ENCODE data around the gene NUFIP1.

NUFIP1 gene

DNA sequence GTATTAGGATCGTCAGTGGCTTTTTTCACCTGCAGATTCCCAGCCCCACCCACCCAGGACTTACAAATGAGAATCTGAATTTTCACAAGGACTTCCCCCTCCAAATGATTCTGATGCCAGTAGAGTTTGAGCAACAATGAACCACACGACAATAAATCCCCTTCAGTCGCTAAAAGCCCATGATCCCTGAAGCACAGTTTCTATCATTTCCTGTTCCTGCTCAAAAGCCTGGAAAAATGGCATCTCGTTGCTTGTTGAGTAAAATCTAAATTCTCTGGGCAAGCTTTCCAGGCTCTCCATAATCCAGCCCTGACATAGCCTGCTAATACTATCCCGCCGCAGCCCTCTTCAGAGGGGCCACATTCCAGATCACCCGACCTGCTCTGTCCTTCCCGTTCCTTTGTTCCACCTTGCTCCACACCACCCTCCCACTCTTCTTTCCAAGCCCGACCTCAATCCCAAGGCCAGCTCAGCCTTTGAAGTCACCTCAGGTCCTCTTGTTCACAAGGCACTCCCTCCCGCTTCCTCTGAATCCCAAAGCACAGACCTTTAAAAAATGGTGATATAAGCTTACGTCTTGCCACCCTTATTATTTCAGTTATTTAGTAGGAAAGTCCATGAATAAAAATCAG, 67.9 kb downstream of the NUFIP1 start:
- DNase-seq (ENCODE audit: low read depth), result no peak
- TF ChIP-seq, protein P1, sequence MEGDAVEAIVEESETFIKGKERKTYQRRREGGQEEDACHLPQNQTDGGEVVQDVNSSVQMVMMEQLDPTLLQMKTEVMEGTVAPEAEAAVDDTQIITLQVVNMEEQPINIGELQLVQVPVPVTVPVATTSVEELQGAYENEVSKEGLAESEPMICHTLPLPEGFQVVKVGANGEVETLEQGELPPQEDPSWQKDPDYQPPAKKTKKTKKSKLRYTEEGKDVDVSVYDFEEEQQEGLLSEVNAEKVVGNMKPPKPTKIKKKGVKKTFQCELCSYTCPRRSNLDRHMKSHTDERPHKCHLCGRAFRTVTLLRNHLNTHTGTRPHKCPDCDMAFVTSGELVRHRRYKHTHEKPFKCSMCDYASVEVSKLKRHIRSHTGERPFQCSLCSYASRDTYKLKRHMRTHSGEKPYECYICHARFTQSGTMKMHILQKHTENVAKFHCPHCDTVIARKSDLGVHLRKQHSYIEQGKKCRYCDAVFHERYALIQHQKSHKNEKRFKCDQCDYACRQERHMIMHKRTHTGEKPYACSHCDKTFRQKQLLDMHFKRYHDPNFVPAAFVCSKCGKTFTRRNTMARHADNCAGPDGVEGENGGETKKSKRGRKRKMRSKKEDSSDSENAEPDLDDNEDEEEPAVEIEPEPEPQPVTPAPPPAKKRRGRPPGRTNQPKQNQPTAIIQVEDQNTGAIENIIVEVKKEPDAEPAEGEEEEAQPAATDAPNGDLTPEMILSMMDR (IDR thresholded peaks at IDR 0.05; ENCODE audit: insufficient read depth, low read depth, low read length, missing control alignments), result no peak
- H3K4me3 ChIP-seq (ENCODE audit: low read length), result no peak overlapping the region

DNA sequence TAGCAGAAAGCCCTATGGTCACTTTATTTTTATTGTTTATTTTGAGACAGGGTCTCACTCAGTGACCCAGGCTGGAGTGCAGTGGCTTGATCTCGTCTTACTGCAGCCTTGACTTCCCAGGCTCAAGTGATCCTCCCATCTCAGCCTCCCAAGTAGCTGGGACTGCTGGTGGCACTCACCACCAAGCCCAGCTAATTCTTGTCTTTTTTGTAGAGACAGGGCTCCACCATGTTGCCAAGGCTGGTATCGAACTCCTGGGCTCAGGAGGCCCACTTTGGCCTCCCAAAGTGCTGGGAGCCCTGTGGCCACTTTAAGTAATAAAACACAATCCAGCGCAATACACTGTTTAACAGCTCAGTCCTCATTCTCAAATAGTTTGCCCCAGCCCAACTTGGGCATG, 69.3 kb downstream of the NUFIP1 start:
- TF ChIP-seq, protein P1 (IDR thresholded peaks at IDR 0.05; ENCODE audit: insufficient read depth, low read depth, low read length, missing control alignments), result no peak
- no peak overlapping the region for H3K4me3 ChIP-seq (ENCODE audit: low read length)
- DNase-seq (ENCODE audit: low read depth), result no peak

DNA sequence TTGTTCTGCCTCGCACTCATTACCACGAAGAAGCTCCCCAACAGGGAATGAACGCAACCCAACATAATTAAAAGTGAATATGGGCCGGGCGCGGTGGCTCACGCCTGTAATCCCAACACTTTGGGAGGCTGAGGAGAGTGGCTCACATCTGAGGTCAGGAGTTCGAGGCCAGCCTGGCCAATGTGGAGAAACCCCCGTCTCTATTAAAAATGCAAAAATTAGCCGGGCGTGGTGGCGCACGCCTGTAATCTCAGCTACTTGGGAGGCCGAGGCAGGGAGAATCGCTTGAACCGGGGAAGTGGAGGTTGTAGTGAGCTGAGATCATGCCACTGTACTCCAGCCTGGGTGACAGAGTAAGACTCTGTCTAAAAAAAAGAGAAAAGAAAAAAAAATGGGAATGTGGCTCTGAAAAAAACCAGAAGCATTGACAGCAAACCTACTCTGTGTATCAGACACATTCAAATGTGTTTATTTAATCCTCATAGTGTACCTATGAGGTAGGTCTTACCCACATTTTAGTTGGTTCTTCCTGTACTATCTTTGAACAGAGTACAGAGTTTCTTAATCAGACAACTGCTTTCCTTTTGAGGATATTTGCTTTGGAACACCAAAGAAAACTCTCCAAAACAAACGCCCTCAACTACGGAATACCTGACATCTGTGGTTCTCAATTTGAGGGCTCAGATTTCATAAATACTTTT, 70.0 kb downstream of the NUFIP1 start:
- peak overlapping the region; percentile 66 for H3K4me3 ChIP-seq (ENCODE audit: low read length)
- TF ChIP-seq, protein P1 (IDR thresholded peaks at IDR 0.05; ENCODE audit: insufficient read depth, low read depth, low read length, missing control alignments), result no peak
- no peak for DNase-seq (ENCODE audit: low read depth)

DNA sequence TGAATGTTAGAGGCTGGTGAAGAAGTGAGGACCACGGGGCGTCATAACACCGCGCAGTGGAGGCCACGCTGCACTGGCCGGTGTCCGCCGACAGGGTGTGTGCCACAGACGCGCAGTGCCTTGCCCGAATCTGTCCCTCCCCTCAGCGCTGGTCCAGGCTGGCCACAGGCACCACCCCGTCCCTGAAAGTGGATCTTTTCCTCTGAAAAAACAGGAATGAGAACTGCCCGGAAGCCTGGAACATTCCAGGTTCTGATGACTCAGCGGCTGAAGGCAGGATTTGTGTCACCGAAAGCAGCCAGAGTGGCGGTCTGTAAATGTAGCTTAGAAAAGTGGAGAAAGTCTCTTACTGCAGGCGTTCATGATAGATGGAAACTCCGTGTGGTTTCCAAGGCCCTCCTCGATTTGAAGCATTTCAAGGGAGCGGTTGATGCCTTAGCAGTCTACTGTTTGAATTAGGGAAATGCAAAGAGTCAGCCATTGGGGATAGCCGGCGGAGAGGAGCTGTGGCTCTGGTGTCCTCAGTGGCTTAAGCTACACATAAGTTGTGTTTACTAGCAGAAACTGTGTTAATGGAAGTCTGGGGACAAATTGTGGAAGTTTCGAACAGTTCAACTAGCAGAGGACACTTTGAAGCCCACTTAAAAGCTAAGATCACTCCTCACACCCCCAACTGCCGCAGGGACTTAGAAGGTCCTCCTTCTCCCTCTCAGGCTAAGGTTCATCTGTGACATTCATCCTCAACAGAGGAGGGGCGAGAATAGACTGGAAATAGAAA, 70.8 kb downstream of the NUFIP1 start:
- no peak for DNase-seq (ENCODE audit: low read depth)
- peak overlapping the region; percentile 66 for H3K4me3 ChIP-seq (ENCODE audit: low read length)
- TF ChIP-seq, protein P1 (IDR thresholded peaks at IDR 0.05; ENCODE audit: insufficient read depth, low read depth, low read length, missing control alignments), result peak; percentile 71

DNA sequence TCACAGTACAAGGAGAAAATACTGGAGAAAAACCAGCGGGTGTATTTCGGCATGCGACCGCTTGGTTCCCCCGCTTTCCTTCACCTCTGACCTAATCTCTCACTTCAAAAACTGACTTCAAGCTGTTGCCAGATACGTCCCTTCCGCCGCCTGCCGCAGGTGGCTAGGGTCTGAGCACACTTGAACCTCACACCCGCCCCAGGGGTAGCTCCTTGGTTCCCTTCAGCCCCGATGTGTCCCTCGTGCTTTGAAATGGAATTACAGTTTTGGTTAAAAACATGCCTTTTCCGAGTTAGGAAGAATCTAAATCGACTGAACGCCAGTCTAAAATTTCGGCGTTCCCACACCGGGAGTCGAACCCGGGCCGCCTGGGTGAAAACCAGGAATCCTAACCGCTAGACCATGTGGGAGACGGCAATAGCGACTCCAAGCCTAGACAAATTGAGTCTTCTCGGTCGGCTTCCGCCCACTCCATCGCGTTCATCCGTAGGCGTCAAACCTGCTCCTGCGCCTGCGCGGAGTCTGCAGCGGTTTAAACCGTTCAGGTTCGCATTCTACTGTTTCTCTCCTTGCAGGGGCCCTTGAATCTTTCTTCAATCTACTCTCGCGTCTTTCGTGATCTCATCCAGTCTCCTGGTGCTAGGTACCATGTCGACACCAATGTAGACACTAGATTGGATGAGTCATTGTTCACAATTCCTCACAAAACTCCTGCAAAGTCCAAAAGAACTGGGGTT, 71.5 kb downstream of the NUFIP1 start:
- H3K4me3 ChIP-seq (ENCODE audit: low read length), result peak overlapping the region; percentile 66
- TF ChIP-seq, protein P1 (IDR thresholded peaks at IDR 0.05; ENCODE audit: insufficient read depth, low read depth, low read length, missing control alignments), result peak; percentile 38
- DNase-seq (ENCODE audit: low read depth), result peak; percentile 93

DNA sequence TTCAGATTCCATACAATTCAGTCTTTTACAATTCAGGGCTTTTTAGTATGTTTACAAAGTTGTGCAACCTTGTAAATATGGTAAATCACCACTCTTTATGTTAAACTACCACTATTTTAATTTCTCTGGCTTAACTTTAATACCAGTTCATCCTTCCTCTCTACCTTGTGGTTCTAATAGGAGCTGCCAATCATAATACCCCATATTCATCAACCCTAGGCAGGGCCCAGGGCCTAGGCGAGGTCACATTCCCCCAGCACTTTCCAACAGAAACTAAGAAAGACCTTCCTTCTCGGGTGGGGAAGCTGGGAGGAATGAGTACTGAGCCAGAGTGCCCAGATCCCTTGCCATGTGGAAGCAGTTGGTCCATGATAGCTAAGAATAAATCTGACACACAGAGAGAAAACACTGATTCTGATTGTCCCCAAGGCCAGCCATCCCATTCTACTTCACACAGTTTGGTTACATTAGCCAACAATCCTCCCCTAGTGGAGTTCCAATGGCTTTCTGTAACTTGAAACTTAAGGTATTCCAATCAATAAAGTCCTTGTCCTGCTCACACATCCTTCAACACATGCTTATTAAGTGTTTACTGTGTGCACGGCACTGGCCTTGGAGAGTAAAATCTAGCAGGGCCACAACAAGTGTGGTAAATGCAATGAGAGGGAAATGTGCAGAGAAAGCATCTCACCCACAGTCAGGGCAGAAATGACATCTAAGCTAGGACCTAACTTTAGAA, 76.8 kb downstream of the NUFIP1 start:
- TF ChIP-seq, protein P1 (IDR thresholded peaks at IDR 0.05; ENCODE audit: insufficient read depth, low read depth, low read length, missing control alignments), result no peak
- no peak for DNase-seq (ENCODE audit: low read depth)
- no peak overlapping the region for H3K4me3 ChIP-seq (ENCODE audit: low read length)
